ENCODE results near the gene OTULINL.
"Not testable (repeated sequence)": the region's sequence is repeated elsewhere in the genome, so short reads cannot be mapped to it uniquely, and the experiment has no call there.

OTULINL gene

GRCh38 chr5:14581106-14581890 lies at the start of gene OTULINL:
OTULINL (plus strand) TSS chr5:14581792; CDS start chr5:14581895, 103 bp downstream.
- DNase-seq, result peak; percentile 84

GRCh38 chr5:14532180-14532579 lies 49.4 kb upstream of the OTULINL start:
- no peak for DNase-seq

- no peak for DNase-seq
These were observed 46.8 kb upstream of the OTULINL start for GRCh38 chr5:14534773-14535172.

GRCh38 chr5:14545308-14545707 lies 36.3 kb upstream of the OTULINL start:
- no peak for DNase-seq

GRCh38 chr5:14545862-14546261 lies 35.7 kb upstream of the OTULINL start:
- DNase-seq, result no peak

GRCh38 chr5:14547666-14548065 lies 33.9 kb upstream of the OTULINL start:
- no peak for DNase-seq

- no peak for DNase-seq
These were observed 30.4 kb upstream of the OTULINL start for GRCh38 chr5:14551211-14551610.

- DNase-seq, result no peak
These were observed 29.6 kb upstream of the OTULINL start for GRCh38 chr5:14552017-14552416.

GRCh38 chr5:14554288-14554687 lies 27.3 kb upstream of the OTULINL start:
- DNase-seq, result not testable (repeated sequence)

GRCh38 chr5:14556015-14556414 lies 25.6 kb upstream of the OTULINL start:
- DNase-seq, result no peak

GRCh38 chr5:14557203-14557770 lies 24.3 kb upstream of the OTULINL start:
- no peak for DNase-seq

- DNase-seq, result no peak
These were observed 23.7 kb upstream of the OTULINL start for GRCh38 chr5:14557791-14558415.

GRCh38 chr5:14560091-14560595 lies 21.4 kb upstream of the OTULINL start:
- DNase-seq, result no peak

- DNase-seq, result no peak
These were observed 19.9 kb upstream of the OTULINL start for GRCh38 chr5:14561741-14562140.

- no peak for DNase-seq
These were observed 13.3 kb upstream of the OTULINL start for GRCh38 chr5:14568333-14568732.

- DNase-seq, result no peak
These were observed 11.5 kb upstream of the OTULINL start for GRCh38 chr5:14569948-14570691.

GRCh38 chr5:14571901-14572300 lies 9.7 kb upstream of the OTULINL start:
- no peak for DNase-seq

GRCh38 chr5:14572385-14572784 lies 9.2 kb upstream of the OTULINL start:
- DNase-seq, result no peak

GRCh38 chr5:14572836-14573235 lies 8.8 kb upstream of the OTULINL start:
- DNase-seq, result no peak

- no peak for DNase-seq
These were observed 7.5 kb upstream of the OTULINL start for GRCh38 chr5:14574096-14574495.

- no peak for DNase-seq
These were observed 6.6 kb upstream of the OTULINL start for GRCh38 chr5:14574891-14575508.

- DNase-seq, result no peak
These were observed 5.4 kb upstream of the OTULINL start for GRCh38 chr5:14576206-14576605.
